SK-N-SH (cell line): ENCODE measurements around the gene PTPRD. TPM values are rescaled to one million over a fixed set of nuclear protein-coding genes. Genes with fewer than 3 reads are reported as not detected.

ENCODE experiments used
- CTCF ChIA-PET: fragments of 300-600, 350-600 bp; formaldehyde crosslinking; extraction: SDS; loops from one replicate; lab custom pipeline; 2021; lab: Yijun Ruan, JAX
- POLR2A ChIA-PET: fragments of 350-600 bp; sonication (Branson Sonifier 250); formaldehyde crosslinking; extraction: SDS; loops from one replicate; lab custom pipeline; 2020; ENCODE audit warnings: antibody characterized with exemption, inconsistent platforms; lab: Yijun Ruan, JAX
- DNase-seq: peaks from one replicate; pipeline ENCODE4 v3.0.0; 2012
- H2AFZ ChIP-seq: fragments of 200-600 bp; sonication (generic); 2 replicates; pipeline ENCODE4 v1.8.1; 2016; ENCODE audit warnings: antibody characterized with exemption, mild to moderate bottlenecking, low read depth
- H3F3A ChIP-seq: fragments of 200-600 bp; sonication (generic); replicated peaks from 2 replicates; pipeline ENCODE3; 2016; ENCODE audit warnings: antibody characterized with exemption, mild to moderate bottlenecking; ENCODE audit not compliant: insufficient read depth
- H3K27ac ChIP-seq, 2 experiments: fragments of 200-500 bp in 1 of 2; fragments of 200-600 bp in 1 of 2; sonication (Bioruptor generic) in 1 of 2; sonication (generic), shearing (Covaris generic) in 1 of 2; 2 replicates each; pipeline versions ENCODE4 v1.5.1 to v1.6.1; 2014 to 2016; ENCODE audit warnings: low read depth in 2 of 2, inconsistent platforms in 1 of 2, low read length in 1 of 2, mild to moderate bottlenecking in 1 of 2, mixed read lengths in 1 of 2
- H3K27me3 ChIP-seq: fragments of 200-600 bp; sonication (generic), shearing (Covaris generic); 2 replicates; pipeline ENCODE4 v1.6.1; 2016; ENCODE audit warnings: mixed run types; ENCODE audit not compliant: insufficient read depth
- H3K36me3 ChIP-seq, 2 experiments: fragments of 200-500 bp in 1 of 2; fragments of 200-600 bp in 1 of 2; sonication (Bioruptor generic) in 1 of 2; sonication (generic) in 1 of 2; replicated peaks in 1 of 2; 2 replicates each; pipeline versions ENCODE3 to v1.5.1; 2014 to 2016; ENCODE audit warnings: low read length in 1 of 2, mild to moderate bottlenecking in 1 of 2; ENCODE audit not compliant: insufficient read depth in 2 of 2, control insufficient read depth in 1 of 2
- H3K4me1 ChIP-seq, 2 experiments: fragments of 200-500 bp in 1 of 2; fragments of 200-600 bp in 1 of 2; sonication (Bioruptor generic) in 1 of 2; sonication (generic), shearing (Covaris generic) in 1 of 2; 2 replicates each; pipeline versions ENCODE4 v1.5.1 to v1.6.1; 2014 to 2016; ENCODE audit warnings: low read depth in 1 of 2, low read length in 1 of 2, mixed run types in 1 of 2; ENCODE audit not compliant: insufficient read depth in 2 of 2, control insufficient read depth in 1 of 2
- H3K4me2 ChIP-seq: fragments of 200-600 bp; sonication (generic), shearing (Covaris generic); 2 replicates; pipeline ENCODE4 v1.6.1; 2017; ENCODE audit warnings: mixed run types
- H3K4me3 ChIP-seq, 2 experiments: fragments of 200-500 bp in 1 of 2; fragments of 200-600 bp in 1 of 2; sonication (Bioruptor generic) in 1 of 2; sonication (generic), shearing (Covaris generic) in 1 of 2; 2 replicates each; pipeline versions ENCODE4 v1.5.1 to v1.8.1; 2014 to 2016; ENCODE audit warnings: low read depth in 2 of 2, inconsistent platforms in 1 of 2, low read length in 1 of 2, mild to moderate bottlenecking in 1 of 2, mixed read lengths in 1 of 2, moderate library complexity in 1 of 2
- H3K79me2 ChIP-seq: fragments of 200-600 bp; sonication (generic); 2 replicates; pipeline ENCODE4 v1.8.1; 2017; ENCODE audit warnings: mild to moderate bottlenecking; ENCODE audit not compliant: insufficient read depth
- H3K9ac ChIP-seq: fragments of 200-600 bp; sonication (generic); 2 replicates; pipeline ENCODE4 v1.6.1; 2017; ENCODE audit warnings: mixed run types
- H3K9me2 ChIP-seq: fragments of 200-600 bp; sonication (generic); 2 replicates; pipeline ENCODE4 v1.6.1; 2017; ENCODE audit warnings: mixed run types
- H3K9me3 ChIP-seq: fragments of 200-600 bp; sonication (generic); 2 replicates; pipeline ENCODE4 v1.6.1; 2017; ENCODE audit warnings: mixed run types, mild to moderate bottlenecking, moderate library complexity
- H4K20me1 ChIP-seq: fragments of 200-600 bp; sonication (generic); 2 replicates; pipeline ENCODE4 v1.6.1; 2017; ENCODE audit warnings: mild to moderate bottlenecking, mixed run types; ENCODE audit not compliant: insufficient read depth
- ELF1 ChIP-seq: IDR thresholded peaks from 2 replicates; pipeline ENCODE4 v1.4.0; 2012
- EP300 ChIP-seq, 2 experiments: IDR thresholded peaks; 2 replicates each; pipeline versions ENCODE4 v1.4.0 to v1.6.1; 2012; ENCODE audit warnings: borderline replicate concordance in 1 of 2, low read depth in 1 of 2, low read length in 1 of 2
- EZH2phosphoT487 ChIP-seq: fragments of 200-600 bp; sonication (generic); IDR thresholded peaks from 2 replicates; pipeline ENCODE4 v1.6.1; 2017; ENCODE audit warnings: low read depth, mixed run types, mild to moderate bottlenecking, antibody characterized with exemption, moderate library complexity, borderline replicate concordance
- FOXM1 ChIP-seq: IDR thresholded peaks from 2 replicates; pipeline ENCODE4 v1.4.0; 2012; ENCODE audit warnings: low read depth, mild to moderate bottlenecking
- GABPA ChIP-seq: IDR thresholded peaks from 2 replicates; pipeline ENCODE4 v1.4.0; 2012; ENCODE audit warnings: low read depth, mild to moderate bottlenecking
- NFIC ChIP-seq: IDR thresholded peaks from 2 replicates; pipeline ENCODE4 v1.4.0; 2012; ENCODE audit warnings: borderline replicate concordance
- NRF1 ChIP-seq: IDR thresholded peaks from 2 replicates; pipeline ENCODE4 v1.6.1; 2012; ENCODE audit warnings: low read depth, mild to moderate bottlenecking, low read length
- SIN3A ChIP-seq: IDR thresholded peaks from 2 replicates; pipeline ENCODE4 v1.6.1; 2012; ENCODE audit warnings: low read depth, mild to moderate bottlenecking, low read length, moderate library complexity, borderline replicate concordance
- TAF1 ChIP-seq: IDR thresholded peaks from 2 replicates; pipeline ENCODE4 v1.6.1; 2012; ENCODE audit warnings: low read depth, mild to moderate bottlenecking, low read length, moderate library complexity, borderline replicate concordance
- TCF12 ChIP-seq: IDR thresholded peaks from 2 replicates; pipeline ENCODE4 v1.4.0; 2012
- USF1 ChIP-seq: IDR thresholded peaks from 2 replicates; pipeline ENCODE4 v1.4.0; 2012; ENCODE audit warnings: low read depth, borderline replicate concordance
- YY1 ChIP-seq: IDR thresholded peaks from 2 replicates; pipeline ENCODE4 v1.4.0; 2012; ENCODE audit warnings: low read depth, mild to moderate bottlenecking
- WGBS: methylation state at CpG from one replicate; pipeline ENCODE4 v1.1.6; 2017; ENCODE audit warnings: low lambda C conversion rate; 5-methylcytosine and 5-hydroxymethylcytosine counted together
- polyA plus RNA-seq, 3 experiments: library from polyadenylated mRNA; depleted of rRNA; stranded (reverse); fragments of >200 nt; gene quantifications; 2 replicates each; pipeline ENCODE4 v1.2.3, GENCODE V29; 2012
- TF ChIP-seq, protein P1 (sequence below): fragments of 150-350 bp; IDR thresholded peaks from 2 replicates; pipeline ENCODE4 v1.6.1; 2017; ENCODE audit warnings: antibody characterized with exemption, low read length, low read depth, borderline replicate concordance
- TF ChIP-seq, protein P2 (sequence below): IDR thresholded peaks from 2 replicates; pipeline ENCODE4; 2012
- TF ChIP-seq, protein P3 (sequence below): IDR thresholded peaks from 2 replicates; pipeline ENCODE4 v1.6.1; 2012; ENCODE audit warnings: mild to moderate bottlenecking, low read depth, low read length, moderate library complexity
- TF ChIP-seq, protein P4 (sequence below): fragments of 200-600 bp; sonication (generic); IDR thresholded peaks from 2 replicates; pipeline ENCODE4 v1.6.1; 2017; ENCODE audit warnings: antibody characterized with exemption, mild to moderate bottlenecking, moderate library complexity

PTPRD gene
- polyA plus RNA-seq, 1 of the 3 experiments (the other 2 are of a cell fraction): 0.15 TPM

DNA sequence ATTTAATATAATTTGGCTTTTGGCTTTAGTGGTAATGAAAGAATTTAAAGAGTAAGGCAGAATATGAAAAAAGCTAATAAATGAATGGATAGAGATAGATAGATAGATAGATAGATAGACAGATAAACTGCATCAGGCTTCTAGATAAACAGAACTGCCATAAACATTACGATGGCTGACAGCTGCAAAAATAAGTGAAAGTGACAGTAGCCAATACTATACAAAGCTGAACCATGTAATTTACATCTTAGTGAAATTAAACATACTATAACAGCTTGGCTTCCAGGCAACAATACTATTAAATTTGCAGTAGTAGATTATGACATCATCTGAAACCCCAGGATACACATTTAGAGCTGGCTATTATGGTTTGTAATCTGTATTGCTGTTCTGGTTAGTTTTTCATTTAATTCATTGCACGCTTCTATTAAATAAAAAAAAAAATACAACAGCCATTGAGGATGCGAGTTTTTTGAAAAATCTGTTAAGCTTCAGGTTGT lies 1354.8 kb downstream of the PTPRD start:
- no peaks in the 10 kb centered on the region for H4K20me1 ChIP-seq
- 16% methylated on average over 3 of the region's 3 CpGs for WGBS
- no peak overlapping the region for H3K9ac ChIP-seq
- H2AFZ ChIP-seq: no peak overlapping the region
- no peaks in the 10 kb centered on the region for H3K36me3 ChIP-seq
- POLR2A ChIA-PET: no interaction called here
- H3K79me2 ChIP-seq: no peaks in the 10 kb centered on the region
- no peak for TF ChIP-seq EP300 (IDR thresholded peaks at IDR 0.05; ENCODE audit: borderline replicate concordance in 1 of 2, low read depth in 1 of 2, low read length in 1 of 2)
- TF ChIP-seq YY1: no peak
- TF ChIP-seq, protein P1, sequence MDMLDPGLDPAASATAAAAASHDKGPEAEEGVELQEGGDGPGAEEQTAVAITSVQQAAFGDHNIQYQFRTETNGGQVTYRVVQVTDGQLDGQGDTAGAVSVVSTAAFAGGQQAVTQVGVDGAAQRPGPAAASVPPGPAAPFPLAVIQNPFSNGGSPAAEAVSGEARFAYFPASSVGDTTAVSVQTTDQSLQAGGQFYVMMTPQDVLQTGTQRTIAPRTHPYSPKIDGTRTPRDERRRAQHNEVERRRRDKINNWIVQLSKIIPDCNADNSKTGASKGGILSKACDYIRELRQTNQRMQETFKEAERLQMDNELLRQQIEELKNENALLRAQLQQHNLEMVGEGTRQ: no peak
- no peak for DNase-seq
- no peak overlapping the region for H3K27ac ChIP-seq
- H3F3A ChIP-seq: no peaks in the 10 kb centered on the region
- no peaks in the 10 kb centered on the region for H3K9me2 ChIP-seq
- no peak overlapping the region for H3K4me2 ChIP-seq
- H3K27me3 ChIP-seq: no peaks in the 10 kb centered on the region
- H3K4me3 ChIP-seq: no peak overlapping the region
- H3K4me1 ChIP-seq: no peaks in the 10 kb centered on the region; a peak in 1 of 4 replicates
- CTCF ChIA-PET: no interaction called here
- no peaks in the 10 kb centered on the region for H3K9me3 ChIP-seq

GRCh38 chr9:9246726-9247125 lies 1366.1 kb downstream of the PTPRD start:
- Histone ChIP-seq H3K4me1 (no peaks in the 10 kb centered on the region), H3K9me2 (no peaks in the 10 kb centered on the region), H3K4me2 (no peak overlapping the region), H3K27ac (no peak overlapping the region), H3K9ac (no peak overlapping the region)
- WGBS: 35% methylated on average over 2 of the region's 2 CpGs
- DNase-seq: no peak
- TF ChIP-seq NRF1: no peak
- TF ChIP-seq, protein P2, sequence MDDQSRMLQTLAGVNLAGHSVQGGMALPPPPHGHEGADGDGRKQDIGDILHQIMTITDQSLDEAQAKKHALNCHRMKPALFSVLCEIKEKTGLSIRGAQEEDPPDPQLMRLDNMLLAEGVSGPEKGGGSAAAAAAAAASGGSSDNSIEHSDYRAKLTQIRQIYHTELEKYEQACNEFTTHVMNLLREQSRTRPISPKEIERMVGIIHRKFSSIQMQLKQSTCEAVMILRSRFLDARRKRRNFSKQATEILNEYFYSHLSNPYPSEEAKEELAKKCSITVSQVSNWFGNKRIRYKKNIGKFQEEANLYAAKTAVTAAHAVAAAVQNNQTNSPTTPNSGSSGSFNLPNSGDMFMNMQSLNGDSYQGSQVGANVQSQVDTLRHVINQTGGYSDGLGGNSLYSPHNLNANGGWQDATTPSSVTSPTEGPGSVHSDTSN: no peak
- TF ChIP-seq ELF1: no peak
- TF ChIP-seq YY1: no peak
- TF ChIP-seq GABPA: no peak
- TF ChIP-seq SIN3A: no peak
- TF ChIP-seq USF1: no peak
- no peak for TF ChIP-seq TAF1
- TF ChIP-seq EP300 (IDR thresholded peaks at IDR 0.05; ENCODE audit: borderline replicate concordance in 1 of 2, low read depth in 1 of 2, low read length in 1 of 2): no peak
- no peak for TF ChIP-seq EZH2phosphoT487
- TF ChIP-seq NFIC: no peak
- TF ChIP-seq, protein P3, sequence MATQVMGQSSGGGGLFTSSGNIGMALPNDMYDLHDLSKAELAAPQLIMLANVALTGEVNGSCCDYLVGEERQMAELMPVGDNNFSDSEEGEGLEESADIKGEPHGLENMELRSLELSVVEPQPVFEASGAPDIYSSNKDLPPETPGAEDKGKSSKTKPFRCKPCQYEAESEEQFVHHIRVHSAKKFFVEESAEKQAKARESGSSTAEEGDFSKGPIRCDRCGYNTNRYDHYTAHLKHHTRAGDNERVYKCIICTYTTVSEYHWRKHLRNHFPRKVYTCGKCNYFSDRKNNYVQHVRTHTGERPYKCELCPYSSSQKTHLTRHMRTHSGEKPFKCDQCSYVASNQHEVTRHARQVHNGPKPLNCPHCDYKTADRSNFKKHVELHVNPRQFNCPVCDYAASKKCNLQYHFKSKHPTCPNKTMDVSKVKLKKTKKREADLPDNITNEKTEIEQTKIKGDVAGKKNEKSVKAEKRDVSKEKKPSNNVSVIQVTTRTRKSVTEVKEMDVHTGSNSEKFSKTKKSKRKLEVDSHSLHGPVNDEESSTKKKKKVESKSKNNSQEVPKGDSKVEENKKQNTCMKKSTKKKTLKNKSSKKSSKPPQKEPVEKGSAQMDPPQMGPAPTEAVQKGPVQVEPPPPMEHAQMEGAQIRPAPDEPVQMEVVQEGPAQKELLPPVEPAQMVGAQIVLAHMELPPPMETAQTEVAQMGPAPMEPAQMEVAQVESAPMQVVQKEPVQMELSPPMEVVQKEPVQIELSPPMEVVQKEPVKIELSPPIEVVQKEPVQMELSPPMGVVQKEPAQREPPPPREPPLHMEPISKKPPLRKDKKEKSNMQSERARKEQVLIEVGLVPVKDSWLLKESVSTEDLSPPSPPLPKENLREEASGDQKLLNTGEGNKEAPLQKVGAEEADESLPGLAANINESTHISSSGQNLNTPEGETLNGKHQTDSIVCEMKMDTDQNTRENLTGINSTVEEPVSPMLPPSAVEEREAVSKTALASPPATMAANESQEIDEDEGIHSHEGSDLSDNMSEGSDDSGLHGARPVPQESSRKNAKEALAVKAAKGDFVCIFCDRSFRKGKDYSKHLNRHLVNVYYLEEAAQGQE: no peak
- TF ChIP-seq TCF12: no peak
- TF ChIP-seq, protein P4, sequence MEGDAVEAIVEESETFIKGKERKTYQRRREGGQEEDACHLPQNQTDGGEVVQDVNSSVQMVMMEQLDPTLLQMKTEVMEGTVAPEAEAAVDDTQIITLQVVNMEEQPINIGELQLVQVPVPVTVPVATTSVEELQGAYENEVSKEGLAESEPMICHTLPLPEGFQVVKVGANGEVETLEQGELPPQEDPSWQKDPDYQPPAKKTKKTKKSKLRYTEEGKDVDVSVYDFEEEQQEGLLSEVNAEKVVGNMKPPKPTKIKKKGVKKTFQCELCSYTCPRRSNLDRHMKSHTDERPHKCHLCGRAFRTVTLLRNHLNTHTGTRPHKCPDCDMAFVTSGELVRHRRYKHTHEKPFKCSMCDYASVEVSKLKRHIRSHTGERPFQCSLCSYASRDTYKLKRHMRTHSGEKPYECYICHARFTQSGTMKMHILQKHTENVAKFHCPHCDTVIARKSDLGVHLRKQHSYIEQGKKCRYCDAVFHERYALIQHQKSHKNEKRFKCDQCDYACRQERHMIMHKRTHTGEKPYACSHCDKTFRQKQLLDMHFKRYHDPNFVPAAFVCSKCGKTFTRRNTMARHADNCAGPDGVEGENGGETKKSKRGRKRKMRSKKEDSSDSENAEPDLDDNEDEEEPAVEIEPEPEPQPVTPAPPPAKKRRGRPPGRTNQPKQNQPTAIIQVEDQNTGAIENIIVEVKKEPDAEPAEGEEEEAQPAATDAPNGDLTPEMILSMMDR: no peak
- TF ChIP-seq FOXM1: no peak
- TF ChIP-seq, all 33 proteins: peak for 0
- Histone ChIP-seq H3F3A (no peaks in the 10 kb centered on the region), H3K9me3 (no peaks in the 10 kb centered on the region), H3K27me3 (no peaks in the 10 kb centered on the region), H4K20me1 (no peaks in the 10 kb centered on the region), H3K36me3 (no peaks in the 10 kb centered on the region), H3K79me2 (no peaks in the 10 kb centered on the region), H2AFZ (no peak overlapping the region), H3K4me3 (no peak overlapping the region)
- CTCF ChIA-PET: interaction anchor here (0.5 to 1.2 kb wide), 2 partner anchors 11 to 206 kb away, joined by 3 to 4 read pairs; no protein-coding TSS in a partner anchor
- POLR2A ChIA-PET: no interaction called here
